NCI-H146 treated with DMSO at 0.1 percent for 48 hours (cell line): ENCODE data around the gene MYBPH.

Experiments used
- DNase-seq: peaks from one replicate; lab custom pipeline; 2025; ENCODE audit not compliant: unreplicated experiment; lab: John Stamatoyannopoulos, UW

Gene MYBPH

GRCh38 chr1:203150511-203151297 lies 24.9 kb downstream of the MYBPH start:
- no peak for DNase-seq

- DNase-seq = no peak
Observed at GRCh38 chr1:203149188-203149840, 26.3 kb downstream of the MYBPH start.

GRCh38 chr1:203148579-203148978 lies 27.0 kb downstream of the MYBPH start:
- DNase-seq = no peak

GRCh38 chr1:203148127-203148526 lies 27.5 kb downstream of the MYBPH start:
- peak; percentile 18 for DNase-seq

- DNase-seq = no peak
Observed at GRCh38 chr1:203147376-203147775, 28.2 kb downstream of the MYBPH start.

GRCh38 chr1:203146537-203146936 lies 29.1 kb downstream of the MYBPH start:
- no peak for DNase-seq

GRCh38 chr1:203146042-203146369 lies 29.6 kb downstream of the MYBPH start:
- no peak for DNase-seq

- no peak for DNase-seq
Observed at GRCh38 chr1:203145321-203146041, 30.1 kb downstream of the MYBPH start.

- DNase-seq = no peak
Observed at GRCh38 chr1:203144661-203145060, 31.0 kb downstream of the MYBPH start.

- DNase-seq = no peak
Observed at GRCh38 chr1:203143641-203144040, 32.0 kb downstream of the MYBPH start.

- DNase-seq = peak; percentile 91
Observed at GRCh38 chr1:203142684-203143408, 32.8 kb downstream of the MYBPH start.

- DNase-seq = no peak
Observed at GRCh38 chr1:203142124-203142523, 33.5 kb downstream of the MYBPH start.

- no peak for DNase-seq
Observed at GRCh38 chr1:203140743-203141520, 34.7 kb downstream of the MYBPH start.

GRCh38 chr1:203139976-203140475 lies 35.6 kb downstream of the MYBPH start:
- DNase-seq = no peak

GRCh38 chr1:203138066-203138465 lies 37.6 kb downstream of the MYBPH start:
- no peak for DNase-seq

- no peak for DNase-seq
Observed at GRCh38 chr1:203137324-203137723, 38.3 kb downstream of the MYBPH start.

GRCh38 chr1:203136409-203137042 lies 39.1 kb downstream of the MYBPH start:
- no peak for DNase-seq

GRCh38 chr1:203135636-203136305 lies 39.9 kb downstream of the MYBPH start:
- no peak for DNase-seq

GRCh38 chr1:203133970-203134725 lies 41.5 kb downstream of the MYBPH start:
- DNase-seq = no peak
